Measurements from ENCODE around the gene RNF25. TPM values are rescaled to one million over a fixed set of nuclear protein-coding genes. Genes with fewer than 3 reads are reported as not detected.

The RNF25 gene
- total RNA-seq, result 15.3 TPM
- long read RNA-seq, partial matches to known transcripts, result 1 of 6 reads
- long read RNA-seq, other reads (novel, unspliced or antisense), result 2 of 6 reads

DNA sequence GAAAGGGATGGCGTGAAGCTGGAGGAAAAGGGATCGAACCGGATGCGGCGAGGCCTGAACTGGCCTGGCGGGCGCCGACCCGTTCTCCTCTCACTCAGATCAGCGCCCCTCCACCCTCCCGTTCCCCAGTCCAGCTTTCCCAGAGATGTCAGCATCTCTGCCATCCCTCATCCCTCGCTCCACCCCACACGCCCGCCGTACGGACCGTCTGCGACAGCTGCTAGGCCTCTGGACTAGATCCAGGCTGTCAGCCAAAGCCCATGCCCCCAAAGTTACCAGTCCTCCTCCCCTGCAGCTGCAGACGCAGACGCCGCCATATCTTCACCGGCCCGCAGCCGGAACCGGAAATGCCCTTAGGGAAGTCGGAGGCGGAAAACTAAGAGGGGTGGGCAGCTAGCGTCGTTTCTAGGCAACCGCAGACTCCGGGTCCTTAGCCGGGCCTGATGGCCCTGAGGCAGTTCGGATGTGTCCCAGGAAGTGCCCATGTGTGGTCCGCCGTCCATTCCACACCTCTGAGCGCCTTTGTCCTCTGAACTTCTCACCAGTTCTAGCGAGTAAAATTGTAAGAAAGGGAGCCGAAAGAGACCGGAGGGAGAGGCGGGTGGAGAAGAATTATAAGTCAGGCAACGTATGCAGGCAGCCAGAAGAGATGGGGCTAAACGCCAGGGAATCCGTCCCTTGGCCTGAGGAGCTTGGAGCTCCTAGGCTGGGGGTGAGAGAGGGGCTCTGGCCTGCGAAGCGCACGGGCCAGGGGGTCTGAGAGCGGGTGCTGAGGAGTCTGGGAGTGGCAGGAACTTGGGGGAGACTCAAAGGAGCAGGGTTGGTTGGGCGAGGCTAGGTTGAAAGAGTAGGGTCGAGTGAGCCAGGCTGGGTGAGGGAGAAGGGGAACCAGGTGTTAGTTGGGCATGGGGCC is at the start of gene RNF25, which contains the start of gene STK36:
TSS of gene RNF25 (minus strand) at position 349 of the 913 bp plus-strand sequence. CDS start at position 317, 32 bp downstream.
TSS of gene STK36 (plus strand) at position 433 of the 913 bp plus-strand sequence. CDS start 744 bp downstream, outside the sequence.
- ATAC-seq (peak; percentile 94), DNase-seq (ENCODE audit: missing footprints) (peak; percentile 93)
- intact Hi-C loops (cut with DNase I), result loop anchor here (1.0 kb wide), 1 partner anchor 13 kb away; no protein-coding TSS in a partner anchor

DNA sequence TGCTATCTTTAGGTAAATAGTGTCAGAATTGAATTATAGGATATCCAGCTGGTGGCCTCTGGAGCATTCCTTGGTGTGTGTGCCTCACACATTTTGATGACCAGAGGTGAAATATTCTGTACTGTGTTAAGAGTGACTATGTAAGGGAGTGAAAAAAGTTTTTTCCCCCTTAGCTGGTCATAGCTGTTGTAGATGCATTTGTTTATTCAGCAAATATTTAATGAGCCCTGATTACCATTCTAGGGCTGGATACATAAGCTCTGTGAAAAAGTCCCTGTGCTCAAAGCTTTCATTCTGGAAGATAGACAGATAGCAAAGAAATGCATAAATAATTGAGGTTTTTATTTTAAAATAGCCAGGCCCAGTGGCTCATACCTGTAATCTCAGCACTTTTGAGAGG is 49.7 kb upstream of the RNF25 start:
- intact Hi-C loops (cut with DNase I), result no loop called here
- no peak for DNase-seq (ENCODE audit: missing footprints)
- ATAC-seq, result no peak

- intact Hi-C loops (cut with DNase I), result no loop called here
- no peak for DNase-seq (ENCODE audit: missing footprints)
- no peak for ATAC-seq
These were observed 48.5 kb upstream of the RNF25 start for GRCh38 chr2:218720048-218721041.

DNA sequence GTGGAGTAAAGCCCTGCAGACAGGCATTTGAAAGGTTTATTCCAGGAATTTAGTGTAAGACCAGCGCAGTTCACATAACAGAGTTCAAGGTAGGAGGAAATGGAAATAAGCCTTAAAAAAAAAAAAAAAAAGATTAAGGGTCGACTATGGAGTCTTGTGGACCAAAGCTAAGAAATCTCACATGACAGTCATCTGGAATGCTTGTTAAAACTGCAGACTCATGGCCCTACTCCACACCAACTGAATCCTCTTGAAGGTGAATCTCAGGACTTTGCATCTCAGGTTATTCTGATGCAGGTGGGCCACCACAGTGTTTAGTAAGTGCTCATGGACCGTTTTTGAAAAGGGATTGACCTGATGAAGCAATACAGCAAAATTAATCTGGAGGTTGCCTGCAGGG is 47.7 kb upstream of the RNF25 start:
- intact Hi-C loops (cut with DNase I), result no loop called here
- ATAC-seq (no peak), DNase-seq (ENCODE audit: missing footprints) (no peak)

- intact Hi-C loops (cut with DNase I), result no loop called here
- DNase-seq (ENCODE audit: missing footprints), result no peak
- ATAC-seq, result no peak
These were observed 46.3 kb upstream of the RNF25 start for GRCh38 chr2:218718058-218718457.

DNA sequence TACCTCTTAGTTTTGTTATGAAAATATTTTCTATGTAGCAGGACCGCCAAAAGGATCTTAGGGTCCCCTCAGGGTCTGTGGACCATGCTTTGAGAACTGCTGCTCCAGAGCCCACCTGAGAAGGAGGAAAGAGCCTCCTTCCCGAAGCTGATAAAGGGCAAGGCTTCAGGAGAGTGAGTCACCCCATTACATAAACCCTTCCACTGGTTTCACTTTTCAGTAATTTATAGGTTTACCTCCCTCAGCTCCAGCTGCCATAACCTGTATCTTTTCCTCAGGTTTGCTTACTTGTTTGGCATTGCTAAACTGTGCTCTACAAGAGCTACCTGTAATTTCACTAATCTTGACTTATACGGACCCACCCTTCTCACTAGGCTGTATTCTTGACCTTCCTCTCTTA is 45.5 kb upstream of the RNF25 start:
- intact Hi-C loops (cut with DNase I), result no loop called here
- DNase-seq (ENCODE audit: missing footprints) (no peak), ATAC-seq (no peak)

- DNase-seq (ENCODE audit: missing footprints) (no peak), ATAC-seq (no peak)
- intact Hi-C loops (cut with DNase I), result no loop called here
These were observed 44.3 kb upstream of the RNF25 start for GRCh38 chr2:218716070-218716469.

GRCh38 chr2:218713922-218714321 is 42.1 kb upstream of the RNF25 start:
- ATAC-seq, result no peak
- no peak for DNase-seq (ENCODE audit: missing footprints)
- intact Hi-C loops (cut with DNase I), result loop anchor here (5.0 kb wide), 1 partner anchor 68 kb away; the partner anchor contains the start of gene CYP27A1

DNA sequence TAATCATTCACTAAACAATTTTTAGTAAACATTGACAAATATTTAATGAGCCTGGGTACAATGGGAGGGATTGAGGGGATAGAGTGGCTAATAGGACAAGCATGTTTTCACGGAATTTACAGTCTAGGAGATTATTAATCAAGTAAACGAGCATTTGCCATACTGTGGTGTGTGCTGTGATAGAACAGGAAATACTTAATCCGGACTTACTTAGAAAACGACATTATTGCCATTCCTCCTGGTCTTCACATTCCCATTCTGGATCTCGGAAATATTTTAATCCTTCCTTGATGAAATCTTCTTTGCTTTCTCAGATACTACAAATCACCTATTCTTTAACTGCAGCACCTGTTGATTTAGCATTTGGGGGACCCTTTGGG is 39.7 kb upstream of the RNF25 start:
- no peak for ATAC-seq
- DNase-seq (ENCODE audit: missing footprints), result no peak
- intact Hi-C loops (cut with DNase I), result loop anchor here (2.0 to 5.0 kb wide), 2 partner anchors 71 to 135 kb away; partner anchors contain the start of gene CYP27A1

GRCh38 chr2:218710687-218711549 is 39.1 kb upstream of the RNF25 start, which contains the start of gene TTLL4:
TSS of gene TTLL4 (plus strand) at chr2:218710835. CDS start at chr2:218737677, 26,842 bp downstream.
- intact Hi-C loops (cut with DNase I), result loop anchor here (2.0 to 5.0 kb wide), 2 partner anchors 71 to 136 kb away; partner anchors contain the start of gene CYP27A1
- peak; percentile 99 for ATAC-seq
- peak; percentile 100 for DNase-seq (ENCODE audit: missing footprints)

GRCh38 chr2:218710334-218710686 is 38.5 kb upstream of the RNF25 start:
- ATAC-seq (peak; percentile 1), DNase-seq (ENCODE audit: missing footprints) (no peak)
- intact Hi-C loops (cut with DNase I), result loop anchor here (2.0 to 5.0 kb wide), 2 partner anchors 72 to 136 kb away; partner anchors contain the start of gene CYP27A1

GRCh38 chr2:218709908-218710307 is 38.1 kb upstream of the RNF25 start:
- intact Hi-C loops (cut with DNase I), result loop anchor here (2.0 to 5.0 kb wide), 2 partner anchors 72 to 137 kb away; partner anchors contain the start of gene CYP27A1
- no peak for ATAC-seq

DNA sequence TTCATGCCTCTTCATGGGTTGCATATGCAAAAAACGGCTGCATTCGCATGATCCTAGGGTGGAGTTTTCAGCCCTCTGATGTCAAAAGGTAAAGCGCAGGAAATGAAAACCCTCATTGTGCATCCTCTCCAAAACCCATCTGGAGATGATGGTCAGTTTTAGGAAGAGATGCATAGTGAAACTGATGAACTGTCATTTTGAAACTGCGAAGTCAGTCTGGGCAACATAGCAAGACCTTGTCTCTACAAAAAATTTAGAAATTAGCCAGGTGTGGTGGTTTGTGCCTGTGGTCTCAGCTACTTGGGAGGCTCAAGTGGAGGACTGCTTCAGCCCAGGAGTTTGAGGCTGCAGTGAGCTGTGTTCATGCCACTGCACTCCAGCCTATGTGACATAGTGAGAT is 36.3 kb upstream of the RNF25 start:
- intact Hi-C loops (cut with DNase I), result no loop called here
- ATAC-seq, result no peak

More at GRCh38 chr2:218709908-218710307, 38.1 kb upstream of the RNF25 start:
- no peak for DNase-seq (ENCODE audit: missing footprints)

GRCh38 chr2:218703341-218703740 is 31.5 kb upstream of the RNF25 start:
- DNase-seq (ENCODE audit: missing footprints), result no peak
- intact Hi-C loops (cut with DNase I), result no loop called here
- ATAC-seq, result no peak

More for the DNA sequence above, 36.3 kb upstream of the RNF25 start:
- DNase-seq (ENCODE audit: missing footprints), result no peak

DNA sequence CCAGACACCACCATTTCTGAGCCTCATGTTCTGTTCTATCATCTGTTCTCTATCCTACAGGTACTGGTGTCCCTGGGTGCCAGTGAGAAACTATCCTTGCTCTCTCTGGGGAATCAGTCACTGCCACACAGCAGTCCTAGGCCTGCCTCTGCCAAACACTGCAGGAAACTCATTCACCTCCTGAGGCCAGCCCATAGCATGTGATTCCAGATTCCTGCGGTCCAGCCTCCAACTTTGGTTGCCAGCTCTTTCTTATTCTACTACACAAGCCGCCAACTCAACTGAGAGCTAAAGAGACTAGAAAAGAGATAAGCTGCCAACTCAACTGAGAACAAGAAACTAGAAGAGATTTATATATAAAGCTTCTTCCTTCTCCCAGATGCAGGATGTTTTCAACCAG is 30.0 kb upstream of the RNF25 start:
- ATAC-seq, result peak; percentile 26
- intact Hi-C loops (cut with DNase I), result no loop called here
- DNase-seq (ENCODE audit: missing footprints), result no peak

DNA sequence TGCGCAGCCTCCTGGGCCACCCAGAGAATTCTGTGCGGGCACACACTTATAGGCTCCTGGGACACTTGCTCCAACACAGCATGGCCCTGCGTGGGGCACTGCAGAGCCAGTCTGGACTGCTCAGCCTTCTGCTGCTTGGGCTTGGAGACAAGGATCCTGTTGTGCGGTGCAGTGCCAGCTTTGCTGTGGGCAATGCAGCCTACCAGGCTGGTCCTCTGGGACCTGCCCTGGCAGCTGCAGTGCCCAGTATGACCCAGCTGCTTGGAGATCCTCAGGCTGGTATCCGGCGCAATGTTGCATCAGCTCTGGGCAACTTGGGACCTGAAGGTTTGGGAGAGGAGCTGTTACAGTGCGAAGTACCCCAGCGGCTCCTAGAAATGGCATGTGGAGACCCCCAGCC is 27.1 kb upstream of the RNF25 start:
- ATAC-seq (no peak), DNase-seq (ENCODE audit: missing footprints) (no peak)
- intact Hi-C loops (cut with DNase I), result no loop called here

DNA sequence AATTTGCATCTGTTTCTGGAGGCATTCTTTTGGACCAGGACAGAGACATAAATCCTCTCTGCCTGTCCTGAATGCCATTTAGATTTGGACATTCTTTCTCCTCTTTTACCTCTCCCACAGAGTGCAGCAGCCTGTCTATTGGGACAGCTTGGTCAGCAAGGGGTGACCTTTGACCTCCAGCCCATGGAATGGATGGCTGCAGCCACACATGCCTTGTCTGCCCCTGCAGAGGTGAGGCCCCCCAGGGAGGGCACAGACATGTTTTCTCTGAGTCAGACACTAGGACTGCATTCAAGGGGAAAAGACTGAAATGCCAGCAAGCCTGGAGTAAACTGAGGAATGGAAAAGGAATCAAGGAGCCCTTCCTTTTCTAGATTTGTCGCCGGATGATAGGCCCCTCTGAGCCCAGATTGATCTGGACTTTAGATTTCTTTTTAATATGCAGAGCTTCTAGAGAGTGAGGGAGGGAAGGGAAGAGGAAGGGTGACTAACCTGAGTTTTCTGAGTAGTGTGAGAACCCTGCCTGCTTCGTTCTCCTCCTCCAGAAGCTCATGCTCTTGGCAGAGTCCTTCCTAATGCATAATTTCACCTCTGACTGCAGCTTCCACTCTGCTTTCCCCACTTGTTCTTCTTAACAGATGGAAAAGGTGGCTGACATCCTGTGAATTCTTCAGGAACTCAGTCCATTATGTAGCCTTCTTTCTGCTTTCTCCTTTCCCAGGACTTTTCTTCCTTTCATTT is 22.8 kb upstream of the RNF25 start:
- ATAC-seq, result no peak
- intact Hi-C loops (cut with DNase I), result no loop called here
- DNase-seq (ENCODE audit: missing footprints), result no peak

Measured in Right ventricle myocardium inferior (tissue), 1 donor.